GM12892 (cell line): ENCODE measurements around the gene DOCK1.

Experiments
- DNase-seq: peaks from one replicate; pipeline ENCODE4 v3.0.0; 2011; ENCODE audit not compliant: insufficient read length
- FAIRE-seq: peaks from 2 replicates; lab custom pipeline; 2011; peaks lifted over from hg19 to GRCh38; lab: Jason Lieb, UNC
- POLR2A ChIP-seq: IDR thresholded peaks from 2 replicates; pipeline ENCODE4 v1.6.1; 2011; ENCODE audit warnings: low read depth, low read length, control low read depth
- POLR2AphosphoS5 ChIP-seq: IDR thresholded peaks from 2 replicates; pipeline ENCODE4 v1.6.1; 2011; ENCODE audit warnings: low read depth, low read length, control low read depth
- TAF1 ChIP-seq: IDR thresholded peaks from 2 replicates; pipeline ENCODE4 v1.6.1; 2011; ENCODE audit warnings: low read depth, mild to moderate bottlenecking, control low read depth, low read length, borderline replicate concordance

Gene DOCK1

DNA sequence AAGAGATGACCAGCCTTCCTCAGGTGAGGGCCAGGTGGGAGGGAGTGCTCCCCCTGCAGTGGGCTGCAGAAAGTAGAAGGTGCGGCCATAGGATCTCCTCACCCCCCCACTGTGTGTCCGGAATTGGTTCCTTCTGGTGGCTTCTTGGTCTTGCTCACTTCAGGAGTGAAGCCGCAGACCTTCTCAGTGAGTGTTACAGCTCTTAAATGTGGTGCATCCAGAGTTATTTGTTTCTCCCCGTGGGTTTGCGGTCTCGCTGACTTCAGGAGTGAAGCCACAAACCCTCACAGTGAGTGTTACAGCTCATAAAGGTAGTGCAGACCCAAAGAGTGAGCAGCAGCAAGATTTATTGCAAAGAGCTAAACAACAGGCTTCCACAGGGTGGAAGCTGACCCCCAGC is 553.6 kb downstream of the DOCK1 start:
- FAIRE-seq: no peak
- TF ChIP-seq TAF1: no peak
- no peak for DNase-seq

DNA sequence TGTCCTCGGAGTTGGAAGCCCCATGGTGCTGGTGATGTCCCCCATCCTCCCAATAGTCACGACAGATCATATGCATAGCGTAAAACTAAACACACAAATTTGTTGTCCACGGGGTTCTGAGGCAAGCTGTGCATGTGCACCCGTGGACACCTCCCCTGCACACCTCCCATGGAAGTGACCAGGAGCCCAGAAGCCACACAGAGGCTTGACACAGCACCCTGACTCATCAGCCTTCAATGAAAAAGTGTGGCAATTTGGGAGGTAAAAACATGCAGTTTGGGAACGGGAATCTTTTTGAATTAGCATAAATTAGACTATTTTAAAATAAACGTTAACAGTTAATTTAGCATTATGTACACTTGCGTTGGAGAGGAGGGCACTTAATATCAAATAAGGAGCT is 554.7 kb downstream of the DOCK1 start:
- TF ChIP-seq POLR2A (no peak), TAF1 (no peak), POLR2AphosphoS5 (no peak)
- no peak for FAIRE-seq
- DNase-seq: no peak

GRCh38 chr10:127462643-127463295 is 557.5 kb downstream of the DOCK1 start:
- no peak for DNase-seq

GRCh38 chr10:127463548-127463947 is 558.3 kb downstream of the DOCK1 start:
- DNase-seq: no peak
- FAIRE-seq: no peak
- no peak for TF ChIP-seq POLR2A
- no peak for TF ChIP-seq TAF1
- no peak for TF ChIP-seq POLR2AphosphoS5

More at GRCh38 chr10:127462643-127463295, 557.5 kb downstream of the DOCK1 start:
- no peak for FAIRE-seq
- TF ChIP-seq TAF1 (no peak), POLR2A (no peak), POLR2AphosphoS5 (no peak)

DNA sequence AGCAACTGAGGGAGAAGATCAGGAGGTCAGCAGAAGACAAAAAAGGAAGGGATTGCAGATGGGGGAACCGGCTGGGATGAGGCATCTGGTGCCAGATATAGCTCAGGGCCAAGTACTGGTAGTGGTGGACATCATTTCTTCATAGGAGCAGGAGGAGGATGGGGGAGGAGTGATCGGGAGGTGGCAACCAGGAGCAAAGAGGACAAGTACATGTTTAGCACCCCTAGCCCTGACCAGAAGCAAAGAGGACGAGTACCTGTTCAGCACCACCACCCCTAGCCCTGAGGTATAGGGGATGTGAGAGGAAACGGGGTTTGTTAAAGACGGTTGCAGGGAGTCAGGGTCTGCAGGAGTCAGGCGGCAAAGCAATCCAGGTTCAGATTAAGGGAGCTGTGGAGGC is 559.3 kb downstream of the DOCK1 start:
- DNase-seq (no peak), FAIRE-seq (no peak)
- TF ChIP-seq POLR2A (no peak), POLR2AphosphoS5 (no peak), TAF1 (no peak)

DNA sequence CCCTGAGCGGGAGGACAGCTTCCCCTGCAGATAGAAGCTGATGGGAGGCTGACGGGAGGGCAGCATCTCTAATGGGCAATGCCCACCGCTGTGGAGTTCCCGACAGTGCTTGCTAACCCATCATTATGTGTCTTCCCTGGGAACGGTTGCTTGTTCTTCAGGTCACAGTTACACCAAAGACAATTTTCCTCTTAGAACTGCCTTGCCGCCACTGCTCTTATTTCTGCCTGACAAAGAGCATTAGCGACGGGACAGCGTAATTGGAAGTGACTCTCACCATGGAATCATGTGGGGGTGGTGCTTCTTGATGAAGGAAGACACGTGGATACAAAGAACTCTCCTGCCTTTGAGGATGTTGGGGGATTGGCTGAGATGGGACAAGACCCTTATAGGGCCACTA is 562.6 kb downstream of the DOCK1 start:
- no peak for FAIRE-seq
- no peak for DNase-seq
- TF ChIP-seq POLR2A (no peak), TAF1 (no peak), POLR2AphosphoS5 (no peak)

- TF ChIP-seq POLR2A: no peak
- no peak for TF ChIP-seq POLR2AphosphoS5
- no peak for TF ChIP-seq TAF1
- DNase-seq (no peak), FAIRE-seq (no peak)
Measured at GRCh38 chr10:127468632-127469031, 563.4 kb downstream of the DOCK1 start.

DNA sequence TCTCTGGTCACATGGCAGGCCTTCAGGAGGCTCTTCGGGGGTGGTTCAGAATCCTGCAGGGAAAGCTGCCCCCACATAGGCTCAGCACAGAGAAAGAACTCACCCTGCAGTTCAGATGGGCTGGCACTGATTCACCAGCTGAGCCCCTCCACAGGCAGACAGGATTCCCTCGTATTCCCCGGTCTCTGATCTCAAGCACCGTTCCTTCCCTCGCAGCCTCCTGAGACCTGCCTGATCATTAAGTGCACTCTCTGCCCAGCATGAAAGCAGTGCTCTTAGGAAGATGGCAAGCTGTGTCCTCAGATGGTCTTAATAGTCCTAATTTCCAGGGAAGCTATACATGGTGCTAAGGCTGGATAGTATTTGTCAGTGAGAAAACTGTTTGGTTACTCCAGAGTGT is 565.7 kb downstream of the DOCK1 start:
- FAIRE-seq (no peak), DNase-seq (no peak)
- TF ChIP-seq TAF1 (no peak), POLR2A (no peak), POLR2AphosphoS5 (no peak)

- DNase-seq (no peak), FAIRE-seq (no peak)
- TF ChIP-seq POLR2A (no peak), POLR2AphosphoS5 (no peak), TAF1 (no peak)
Measured at GRCh38 chr10:127472976-127473375, 567.7 kb downstream of the DOCK1 start.

DNA sequence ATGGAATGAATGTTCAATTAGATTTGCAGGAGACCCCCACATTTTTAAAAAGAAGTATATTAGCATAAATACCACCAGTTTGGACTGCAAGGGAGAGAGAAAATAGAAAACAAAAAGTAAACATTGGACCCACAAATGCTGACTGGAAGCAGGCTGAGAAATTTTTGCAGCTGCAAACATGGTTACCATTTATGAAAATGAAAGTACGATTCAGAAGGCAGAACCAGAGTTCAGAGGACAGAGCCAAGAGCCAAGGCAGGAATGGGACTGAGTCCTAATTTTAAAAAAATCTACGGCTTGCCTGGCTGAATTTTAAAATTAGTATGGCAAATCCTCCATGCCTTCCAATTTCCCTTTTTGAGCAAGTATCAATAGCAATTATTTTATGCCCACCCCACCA is 569.3 kb downstream of the DOCK1 start:
- no peak for TF ChIP-seq POLR2A
- no peak for TF ChIP-seq TAF1
- no peak for TF ChIP-seq POLR2AphosphoS5
- FAIRE-seq: no peak
- DNase-seq: no peak

- TF ChIP-seq POLR2AphosphoS5 (no peak), TAF1 (no peak), POLR2A (no peak)
- no peak for FAIRE-seq
- DNase-seq: no peak
Measured at GRCh38 chr10:127485153-127485857, 580.1 kb downstream of the DOCK1 start.

DNA sequence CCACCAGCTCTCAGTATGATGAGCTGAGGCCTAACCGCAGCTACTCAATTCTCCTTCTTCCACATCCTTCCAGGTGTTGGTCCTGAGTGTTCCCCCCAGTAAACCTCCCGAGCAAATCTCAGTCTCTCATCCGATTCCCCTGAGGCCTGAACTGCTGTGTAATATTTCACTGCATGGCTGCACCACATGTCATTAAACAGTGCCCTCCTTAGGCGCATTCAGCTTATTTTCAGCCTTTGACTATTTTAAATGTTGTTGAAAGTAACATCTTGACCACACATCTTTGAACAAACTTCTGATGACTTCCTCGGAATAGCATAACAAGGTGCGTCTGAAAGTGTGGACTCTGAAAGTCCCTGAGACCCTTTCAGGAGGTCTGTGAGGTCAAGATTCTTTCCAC is 581.1 kb downstream of the DOCK1 start:
- FAIRE-seq: no peak
- DNase-seq: no peak
- TF ChIP-seq POLR2AphosphoS5 (no peak), POLR2A (no peak), TAF1 (no peak)

DNA sequence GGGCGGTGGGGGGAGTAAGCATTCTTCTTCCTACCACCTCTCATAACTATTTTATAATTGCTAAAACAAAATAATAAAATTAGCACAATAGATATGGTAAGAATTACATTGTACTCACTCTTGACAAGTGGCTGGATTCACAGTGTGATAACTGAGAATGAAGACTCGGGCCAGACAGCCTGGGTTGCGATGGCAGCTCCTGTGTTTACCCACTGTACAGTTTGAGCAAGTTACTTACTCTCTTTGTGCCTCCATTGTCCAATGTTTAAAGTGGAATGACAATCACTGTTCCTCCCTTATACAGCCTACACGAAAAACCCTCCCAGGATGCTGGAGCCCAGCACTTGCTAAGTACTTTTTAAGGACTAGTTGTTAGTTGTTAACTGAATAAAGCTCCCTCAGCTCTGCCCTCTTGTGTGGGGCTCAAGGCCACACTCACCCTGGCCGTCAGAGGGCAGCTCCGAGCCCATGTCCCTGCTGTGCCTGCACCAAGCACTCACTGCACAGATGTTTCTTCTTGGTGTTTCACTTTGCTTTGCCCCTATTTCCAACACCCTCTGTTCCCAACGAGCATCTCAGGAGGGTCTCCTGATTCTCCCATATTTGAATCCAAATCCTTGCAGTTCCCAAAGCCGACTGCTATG is 587.5 kb downstream of the DOCK1 start:
- FAIRE-seq (no peak), DNase-seq (no peak)
- TF ChIP-seq TAF1 (no peak), POLR2A (no peak), POLR2AphosphoS5 (no peak)
